Activated CD4-positive, alpha-beta T cell treated with anti-CD3 and anti-CD28 coated beads, Interleukin-2, Interleukin-4, amounts not matched to agents 100 ng/mL and 50 ng/mL, durations not matched to agents 16 hours and 8 hours (primary cell): ENCODE results near the gene HEPACAM.

Experiments used
- DNase-seq: peaks from one replicate; pipeline ENCODE4 v3.0.0-alpha.2; 2020; ENCODE audit warnings: low spot score

Gene HEPACAM

GRCh38 chr11:124942466-124943253, 6.8 kb upstream of the HEPACAM start:
- DNase-seq: no peak

DNA sequence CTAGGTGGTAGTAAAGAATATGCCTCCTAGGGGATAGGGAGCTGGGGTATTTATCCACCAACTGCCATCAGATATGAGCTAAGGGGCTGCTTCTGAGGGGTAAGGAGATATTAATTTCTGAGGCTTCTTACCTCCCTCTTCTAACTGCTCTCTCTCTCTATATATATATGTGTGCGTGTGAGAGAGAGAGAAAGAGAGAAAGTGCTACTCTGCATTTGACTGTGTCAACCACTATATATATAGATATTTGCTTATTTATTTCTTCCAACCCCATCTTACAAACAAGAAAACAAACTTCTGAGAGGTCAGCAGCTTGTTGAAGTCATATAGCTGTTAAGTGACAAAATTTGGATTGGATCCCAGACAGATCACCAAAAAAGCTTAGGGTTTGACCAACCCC, 5.9 kb upstream of the HEPACAM start:
- no peak for DNase-seq

DNA sequence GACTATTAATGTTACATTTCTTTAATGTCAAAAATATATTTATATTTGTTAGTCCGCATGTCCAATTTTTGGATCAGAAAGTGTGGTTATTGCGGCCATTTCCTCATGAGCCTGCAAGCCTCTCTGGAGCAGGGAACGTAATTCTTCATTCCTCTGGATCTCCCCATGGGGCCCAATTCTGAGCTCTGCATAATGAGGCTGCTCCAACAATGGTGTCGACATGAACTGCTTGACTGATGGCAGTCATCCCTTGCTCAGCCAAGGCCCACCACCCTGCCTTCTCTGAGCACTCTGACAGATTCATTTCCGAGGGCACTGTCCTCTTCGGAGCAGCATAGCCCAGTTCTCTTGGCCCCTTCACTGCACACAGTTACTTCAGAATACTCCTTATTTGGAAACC, 3.1 kb upstream of the HEPACAM start:
- DNase-seq: no peak

DNA sequence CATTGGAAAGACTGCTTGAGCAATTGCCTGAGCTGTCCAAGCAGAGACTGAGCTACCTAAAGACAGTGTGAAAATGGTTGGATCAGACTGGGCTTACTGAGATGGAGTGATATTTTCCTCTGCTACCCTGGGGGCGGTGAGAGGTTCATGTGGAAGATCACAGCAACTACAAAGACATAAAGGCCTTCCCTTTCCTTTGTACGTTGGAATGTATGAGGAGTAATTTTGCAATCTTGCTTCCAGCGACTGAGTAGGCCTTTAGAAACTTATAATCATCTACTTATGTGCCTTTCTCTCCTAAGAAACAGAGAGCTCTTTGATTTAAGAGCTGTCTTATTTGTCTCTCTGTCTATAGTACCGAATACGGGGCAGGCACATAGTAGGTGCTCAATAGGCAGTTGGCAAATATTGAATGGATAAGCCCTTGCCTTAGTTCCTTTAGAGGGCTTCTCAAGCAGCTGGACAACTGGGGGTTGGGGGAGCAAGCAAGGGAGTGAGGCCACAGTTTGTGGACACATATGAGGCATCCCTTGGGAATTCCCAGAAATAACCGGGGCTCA, 2.4 kb upstream of the HEPACAM start:
- no peak for DNase-seq

GRCh38 chr11:124937336-124937935, 1.6 kb upstream of the HEPACAM start:
- DNase-seq: no peak

DNA sequence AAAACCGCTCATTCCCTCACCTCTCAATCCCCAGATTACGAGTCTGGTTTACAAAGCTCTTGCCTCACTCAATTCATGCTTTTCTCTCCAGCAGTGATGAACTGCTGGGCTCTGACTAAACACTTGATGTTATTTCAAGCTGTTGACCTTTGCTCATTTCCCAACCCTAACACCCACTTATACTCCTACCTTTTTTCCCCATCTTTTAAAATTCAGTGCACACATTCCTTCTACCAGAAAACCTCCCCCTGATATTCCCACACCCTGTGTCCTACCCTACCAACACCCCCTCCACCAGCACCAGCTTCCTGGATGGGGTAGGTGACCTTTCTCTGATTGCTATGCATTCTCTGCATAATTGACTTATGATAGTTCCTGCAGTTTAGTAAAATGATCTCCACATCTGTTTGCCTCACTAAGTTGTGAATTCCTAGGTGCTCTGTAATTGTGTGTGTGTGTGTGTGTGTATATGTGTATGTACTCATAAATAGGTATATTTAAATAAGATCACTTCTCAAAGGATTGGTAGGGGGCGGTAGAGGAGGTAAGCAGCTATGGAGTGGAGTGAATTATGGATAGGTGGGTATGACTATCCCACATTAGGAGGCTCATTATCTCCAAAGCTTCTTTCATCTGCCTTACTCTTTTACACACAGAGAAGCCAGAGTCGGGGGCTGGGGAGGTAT, 842 bp downstream of the HEPACAM start:
- no peak for DNase-seq

DNA sequence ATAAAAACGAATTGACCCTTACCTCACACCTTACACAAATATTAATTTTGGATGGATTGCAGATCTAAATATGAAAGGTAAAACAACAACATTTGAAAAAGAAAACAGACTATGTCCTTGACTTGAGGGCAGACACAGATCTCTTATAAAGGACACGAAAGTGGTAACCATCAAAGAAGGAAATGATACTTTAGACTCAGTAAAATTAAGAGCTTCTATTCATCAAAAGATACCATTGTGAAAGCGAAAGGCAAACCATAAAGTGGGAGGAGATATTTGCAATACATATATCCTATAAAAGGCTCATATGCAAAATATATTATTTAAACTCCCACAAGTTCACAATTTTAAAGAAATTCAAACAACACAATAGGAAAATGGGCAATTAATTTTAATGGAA, 5.0 kb downstream of the HEPACAM start:
- DNase-seq: no peak

DNA sequence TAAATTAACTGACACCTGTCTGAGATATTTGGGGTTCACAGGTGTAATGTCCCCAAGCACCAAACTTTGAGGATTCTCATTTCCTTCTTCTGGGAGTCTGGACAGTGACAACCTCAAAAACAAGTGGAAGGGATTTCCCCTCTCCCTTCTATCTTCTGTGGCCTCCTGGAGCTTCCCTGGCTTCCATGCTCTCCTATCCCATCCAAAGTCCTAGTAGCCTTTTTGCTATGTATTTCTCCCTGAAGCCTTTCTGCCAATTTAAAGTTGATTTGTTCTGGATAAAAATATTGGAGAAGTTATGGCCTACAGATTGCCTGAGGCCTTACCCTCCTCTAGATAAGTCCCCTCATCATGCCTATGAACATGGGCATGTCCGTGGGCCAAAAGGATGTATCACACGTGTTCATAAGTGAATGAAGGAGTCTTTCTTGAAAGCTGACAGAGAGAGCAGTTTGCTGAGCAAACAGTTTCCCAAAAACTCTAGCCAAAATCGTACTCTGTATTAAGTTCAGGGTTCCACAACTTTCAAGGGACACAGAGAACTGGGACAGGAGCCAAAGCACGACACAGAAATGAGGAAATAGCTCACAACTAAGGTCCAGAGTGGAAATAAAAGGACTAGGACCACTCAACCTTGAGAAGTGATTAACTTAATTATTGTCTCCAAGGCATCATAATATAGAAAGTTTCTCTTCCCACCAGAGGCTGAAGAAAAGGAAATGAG, 6.7 kb downstream of the HEPACAM start:
- DNase-seq: no peak

DNA sequence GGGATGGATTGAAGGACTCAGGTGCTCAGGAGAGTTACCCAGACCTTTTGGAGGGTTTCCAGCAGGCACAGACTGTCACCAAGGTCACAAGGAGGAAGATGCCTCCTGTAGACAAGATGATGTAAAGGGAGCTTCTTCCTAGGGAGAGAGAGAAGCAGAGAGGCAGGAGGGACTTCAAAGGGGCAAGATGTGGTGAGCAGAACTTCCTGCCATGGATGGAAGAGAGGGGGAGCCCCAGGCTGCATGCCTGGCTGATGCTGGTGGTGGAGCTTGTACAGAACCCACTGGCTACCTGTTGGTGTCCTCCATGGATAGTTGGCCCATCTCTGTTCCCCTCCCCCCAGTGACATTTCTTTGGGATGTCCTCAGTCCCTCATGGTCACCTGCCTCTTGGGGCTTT, 12.6 kb downstream of the HEPACAM start:
- DNase-seq: no peak

GRCh38 chr11:124922831-124923230, 13.0 kb downstream of the HEPACAM start:
- DNase-seq: no peak

GRCh38 chr11:124920870-124921609, 14.8 kb downstream of the HEPACAM start:
- peak; percentile 61 for DNase-seq

DNA sequence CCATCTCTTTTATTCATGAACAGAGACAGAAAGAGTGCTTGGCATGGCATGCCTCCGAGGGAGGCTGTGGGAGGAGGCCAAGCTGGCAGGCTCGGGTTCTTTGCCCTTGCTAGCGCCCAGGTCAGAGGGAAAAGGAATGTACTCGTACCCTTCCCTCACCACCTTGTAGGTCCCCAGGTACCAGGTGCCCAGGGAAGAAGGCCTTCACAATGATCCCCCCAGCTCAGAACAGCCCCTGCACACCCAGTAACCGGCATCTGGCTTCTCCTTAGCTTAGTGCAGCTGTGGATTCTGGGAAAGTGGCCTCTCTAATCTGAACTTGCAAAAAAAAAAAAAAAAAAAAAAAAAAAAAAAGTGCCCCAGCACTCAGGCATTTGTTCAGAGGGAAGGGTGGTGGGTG, 15.5 kb downstream of the HEPACAM start:
- DNase-seq: no peak

DNA sequence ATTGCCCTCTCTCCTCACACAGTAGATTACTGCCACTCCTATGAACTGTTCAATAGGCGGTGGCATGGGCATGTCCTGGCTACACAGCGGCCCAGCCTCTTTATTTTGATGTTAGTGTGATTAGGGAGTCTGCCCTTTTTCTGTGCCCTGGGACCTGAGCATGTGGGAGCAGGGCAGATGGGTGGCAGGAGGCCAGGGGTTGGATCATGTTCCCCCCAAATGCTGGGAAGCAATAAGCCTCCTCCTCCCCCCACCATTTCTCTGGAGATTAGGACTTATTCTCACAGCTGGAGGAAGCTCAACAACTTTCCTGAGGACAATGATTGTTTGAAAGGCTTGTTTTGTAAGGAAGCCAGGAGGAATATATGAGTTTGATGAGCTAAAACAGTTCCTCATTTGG, 15.9 kb downstream of the HEPACAM start:
- no peak for DNase-seq

- DNase-seq: no peak
Measured at GRCh38 chr11:124918950-124919349, 16.9 kb downstream of the HEPACAM start, which contains the start of gene HEPN1. HEPN1 (plus strand) TSS chr11:124919250.

DNA sequence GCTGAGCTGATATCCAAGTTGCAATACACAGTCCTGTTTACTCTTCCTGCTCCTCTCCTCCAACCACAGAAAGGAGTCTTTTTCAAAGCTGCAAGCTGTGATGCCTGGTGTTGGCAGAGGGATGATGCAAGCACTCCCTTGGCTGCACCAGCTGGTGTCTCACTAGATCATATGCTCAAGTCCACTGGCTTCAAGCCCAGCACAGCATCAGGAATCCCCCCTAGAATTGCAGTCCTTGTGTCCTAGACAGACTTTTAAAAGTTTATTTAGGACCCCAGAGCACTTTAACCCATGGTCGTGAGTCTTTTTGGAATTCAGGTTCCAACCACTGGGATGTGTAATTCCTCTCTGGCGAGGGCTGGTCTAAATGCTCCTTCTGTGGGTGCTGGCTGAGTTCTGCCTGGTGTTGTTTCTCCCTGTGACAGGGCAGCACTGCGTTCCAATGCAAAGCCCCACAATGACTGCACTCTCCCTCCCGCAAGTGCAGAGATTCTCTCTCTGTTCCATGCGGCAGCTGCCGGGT, 18.7 kb downstream of the HEPACAM start:
- DNase-seq: no peak

- DNase-seq: no peak
Measured at GRCh38 chr11:124916370-124916710, 19.5 kb downstream of the HEPACAM start.

DNA sequence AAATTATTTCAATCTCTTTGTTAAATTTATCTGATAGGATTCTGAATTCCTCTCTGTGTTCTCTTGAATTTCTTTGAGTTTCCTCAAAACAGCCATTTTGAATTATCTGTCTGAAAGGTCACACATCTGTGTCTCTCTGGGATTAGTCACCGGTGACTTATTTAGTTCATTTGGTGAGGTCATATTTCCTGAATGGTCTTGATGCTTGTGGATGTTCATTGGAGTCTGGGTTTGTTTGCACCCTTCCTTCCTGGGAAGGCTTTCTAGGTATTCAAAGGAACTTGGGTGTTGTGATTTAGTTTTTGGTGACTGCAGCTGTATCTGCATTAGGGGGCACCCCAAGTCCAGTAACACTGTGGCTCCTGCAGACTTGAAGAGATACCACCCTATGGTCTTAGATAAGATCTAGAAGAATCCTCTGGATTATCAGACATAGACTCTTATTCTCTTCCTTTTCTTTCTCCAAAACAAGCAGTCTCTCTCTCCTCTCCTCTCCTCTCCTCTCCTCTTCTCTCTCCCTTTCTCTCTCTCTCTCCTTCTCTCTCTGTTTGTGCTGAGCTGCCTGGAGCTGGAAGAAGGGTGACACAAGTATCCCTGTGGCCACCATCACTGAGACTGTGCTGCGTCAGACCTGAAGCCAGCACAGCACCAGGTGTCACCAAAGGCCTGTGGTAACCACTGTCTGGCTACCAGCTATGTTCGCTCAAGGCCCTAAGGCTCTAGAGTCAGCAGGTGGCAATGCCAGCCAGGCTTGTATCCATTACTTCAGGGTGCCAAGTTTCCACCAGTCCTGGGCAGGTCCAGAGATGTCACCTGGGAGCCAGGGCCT, 20.1 kb downstream of the HEPACAM start:
- no peak for DNase-seq

- no peak for DNase-seq
Measured at GRCh38 chr11:124902616-124903015, 33.2 kb downstream of the HEPACAM start.

GRCh38 chr11:124900464-124900863, 35.4 kb downstream of the HEPACAM start:
- DNase-seq: no peak

DNA sequence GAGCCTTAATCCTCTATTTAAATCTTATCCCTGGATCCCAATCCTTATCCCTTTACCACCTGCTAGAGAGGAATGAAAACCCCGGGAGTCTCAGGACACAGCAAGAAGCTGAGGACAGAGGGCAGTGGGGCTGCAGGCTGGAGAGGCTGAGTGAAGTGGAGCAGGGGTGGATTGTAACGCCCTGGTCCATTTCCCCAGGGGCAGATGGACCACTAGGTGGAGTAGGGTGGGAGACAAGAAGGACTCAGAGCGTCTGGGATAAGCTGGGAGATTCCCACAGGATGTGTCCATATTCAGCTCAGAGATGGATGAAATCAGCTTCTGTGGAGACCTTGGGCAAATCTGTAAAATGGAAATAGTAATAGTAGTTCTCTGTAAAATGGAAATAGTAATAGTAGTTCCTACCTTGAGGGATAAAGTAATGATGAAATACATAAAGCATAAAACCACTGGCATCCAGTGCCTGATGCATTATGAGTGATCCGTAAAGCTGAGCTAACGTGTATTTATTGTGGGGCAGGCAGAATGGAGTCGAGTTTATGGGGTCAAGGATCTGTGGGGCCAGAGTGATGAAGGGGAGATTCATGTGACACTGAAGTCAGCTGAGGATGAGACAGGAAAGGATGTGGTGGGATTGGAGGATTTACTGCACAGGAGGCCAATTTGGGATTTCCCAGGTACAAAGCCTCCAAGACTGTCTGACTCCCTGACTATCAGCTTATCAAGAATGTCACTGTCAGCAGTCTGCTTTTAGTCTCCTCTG, 36.3 kb downstream of the HEPACAM start:
- DNase-seq: no peak
